ENCODE measurements around the gene ADAMTS5. TPM values are rescaled to one million over a fixed set of nuclear protein-coding genes. Genes with fewer than 3 reads are reported as not detected.

ADAMTS5 gene
- total RNA-seq, 1 donor from 2014 or later, result 60.0 TPM

DNA sequence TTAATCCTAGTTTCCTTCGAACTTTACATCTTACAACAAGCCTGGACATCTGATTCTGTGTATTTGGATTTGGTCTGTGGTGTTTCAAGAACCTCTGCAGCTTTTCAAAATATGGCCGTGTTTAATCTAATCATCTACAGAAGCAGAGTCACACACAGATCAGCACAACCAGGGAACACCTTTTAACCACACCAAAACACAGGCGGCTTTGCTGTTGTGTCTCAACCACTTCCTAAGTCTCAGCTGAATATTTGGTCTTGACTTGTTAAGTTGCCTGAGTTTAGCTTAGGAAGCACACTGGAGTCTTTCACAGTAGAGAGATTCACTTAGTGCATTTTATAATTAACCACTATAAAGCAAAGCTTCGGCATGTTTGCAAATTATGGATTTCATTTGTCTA lies 17.1 kb downstream of the ADAMTS5 start:
- DNase-seq (ENCODE audit: low spot score), result no peak

GRCh38 chr21:26948194-26948593 lies 18.7 kb downstream of the ADAMTS5 start:
- DNase-seq (ENCODE audit: low spot score), result no peak

GRCh38 chr21:26946744-26947446 lies 20.0 kb downstream of the ADAMTS5 start:
- DNase-seq (ENCODE audit: low spot score), result no peak

GRCh38 chr21:26945916-26946675 lies 20.8 kb downstream of the ADAMTS5 start:
- DNase-seq (ENCODE audit: low spot score), result no peak

- no peak for DNase-seq (ENCODE audit: low spot score)
Observed at GRCh38 chr21:26943921-26944320, 23.0 kb downstream of the ADAMTS5 start.

DNA sequence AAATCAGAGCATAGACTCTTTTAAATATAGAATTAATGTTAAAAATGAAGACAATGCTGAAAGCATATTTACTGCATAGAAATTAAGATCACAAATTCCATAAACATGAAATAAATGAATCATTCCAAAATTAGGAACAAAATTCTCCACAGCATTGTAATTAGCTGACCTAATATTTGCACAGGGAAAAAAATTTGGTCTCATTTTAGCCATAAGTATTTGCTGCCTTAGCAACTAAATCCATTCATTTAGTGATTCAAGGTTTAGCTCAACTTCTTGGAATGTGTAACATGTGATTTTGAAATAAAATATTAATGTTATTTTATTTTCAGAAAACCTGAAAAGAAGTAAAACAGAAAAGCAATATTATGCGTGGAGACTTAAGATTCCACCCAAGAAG lies 25.5 kb downstream of the ADAMTS5 start:
- no peak for DNase-seq (ENCODE audit: low spot score)

DNA sequence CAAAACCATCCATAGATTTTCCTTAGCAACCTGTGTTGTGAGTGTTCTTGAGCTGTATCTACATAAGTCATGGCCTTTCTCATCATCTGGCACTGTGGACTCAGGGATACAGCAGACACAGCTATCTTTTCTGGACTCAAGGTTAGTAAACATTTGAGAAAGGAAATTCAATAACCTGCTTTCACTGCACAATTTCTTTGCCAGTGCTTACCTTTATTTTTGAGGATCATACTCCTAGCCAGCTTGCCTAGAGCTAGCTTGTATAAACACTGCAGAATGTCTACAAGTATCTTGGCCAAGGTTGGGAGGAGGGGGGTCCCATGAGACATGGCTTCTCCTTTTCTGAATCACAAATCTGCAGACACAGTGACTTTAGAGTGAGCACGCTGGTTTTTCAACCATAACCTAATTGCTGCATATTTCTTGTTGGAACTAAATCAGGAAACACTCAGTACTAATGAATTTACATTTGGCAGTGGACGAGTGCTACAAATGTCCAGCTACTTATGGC lies 27.2 kb downstream of the ADAMTS5 start:
- DNase-seq (ENCODE audit: low spot score), result no peak

DNA sequence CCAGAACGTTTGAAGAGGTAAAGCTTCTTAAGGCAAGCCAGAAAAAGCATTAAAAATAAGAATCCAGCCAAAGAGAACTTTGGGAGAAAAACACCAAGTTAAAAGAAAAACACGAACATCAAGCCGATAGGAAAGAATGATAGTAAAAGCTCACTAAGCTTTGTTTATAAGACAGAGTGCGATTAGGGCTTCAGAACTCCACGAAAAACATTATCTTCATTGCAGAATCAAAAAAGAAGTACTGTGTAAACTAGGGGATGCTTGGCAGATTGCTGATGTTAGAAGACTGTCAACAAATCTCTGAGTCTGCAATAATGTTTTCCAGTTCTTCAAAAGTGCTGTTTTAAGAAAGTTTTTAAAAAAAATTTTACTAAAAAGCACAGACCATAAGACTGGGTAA lies 30.2 kb downstream of the ADAMTS5 start:
- DNase-seq (ENCODE audit: low spot score), result no peak

DNA sequence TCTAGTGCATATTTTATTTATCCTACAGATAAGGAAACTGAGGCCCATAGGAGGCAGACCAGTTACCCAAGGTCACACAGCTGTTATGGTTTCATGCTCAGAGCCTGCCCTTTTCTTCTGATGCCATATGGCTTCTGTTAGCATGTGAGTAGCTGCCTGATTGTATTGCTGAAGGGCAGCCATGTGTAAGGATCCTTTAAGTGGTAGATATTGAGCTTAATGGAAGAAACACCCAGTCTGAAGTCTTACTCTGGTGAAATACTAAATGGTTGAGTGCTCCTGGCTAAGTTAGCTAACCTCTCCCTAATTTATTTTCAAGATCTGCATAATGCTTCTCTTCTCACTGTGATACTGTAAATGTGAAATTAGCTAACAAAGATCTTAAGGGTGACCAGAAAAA lies 30.9 kb downstream of the ADAMTS5 start:
- no peak for DNase-seq (ENCODE audit: low spot score)

DNA sequence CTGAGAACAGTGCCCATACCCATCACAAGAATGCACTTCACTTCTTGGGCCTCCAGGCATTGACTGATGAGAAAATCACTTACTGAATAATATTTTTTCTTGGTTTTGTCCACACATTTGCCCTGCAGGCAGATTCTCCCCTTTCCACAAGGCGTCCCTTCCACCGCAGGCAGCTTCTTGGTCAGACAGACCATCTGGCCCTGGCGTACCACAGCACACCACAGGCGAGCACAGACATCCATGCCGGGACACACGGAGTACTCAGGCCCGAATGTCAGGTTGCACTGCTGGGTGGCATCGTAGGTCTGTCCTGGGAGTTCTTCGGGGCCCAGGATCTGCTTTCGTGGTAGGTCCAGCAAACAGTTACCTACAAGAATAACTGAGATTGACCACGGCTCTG lies 32.5 kb downstream of the ADAMTS5 start:
- DNase-seq (ENCODE audit: low spot score), result no peak

DNA sequence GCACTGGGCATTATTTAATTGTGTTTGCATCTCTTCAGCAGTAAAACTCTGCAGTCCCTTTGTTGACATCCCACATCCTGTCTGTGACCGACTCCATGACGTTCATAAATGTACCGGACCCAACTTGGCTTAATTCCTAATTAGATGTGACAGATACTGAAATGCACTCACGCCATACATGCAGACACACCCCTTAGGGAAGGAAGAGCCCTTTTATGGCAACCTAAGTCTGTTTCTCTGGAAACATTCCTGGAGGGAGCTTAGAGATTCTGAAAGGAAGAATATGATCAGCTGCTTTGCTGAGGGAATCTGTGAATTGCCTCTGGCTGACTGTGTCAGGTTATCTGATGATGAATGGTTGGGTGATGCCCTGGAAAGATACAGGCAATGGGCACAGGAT lies 33.4 kb downstream of the ADAMTS5 start:
- DNase-seq (ENCODE audit: low spot score), result no peak

GRCh38 chr21:26925636-26926035 lies 41.3 kb downstream of the ADAMTS5 start:
- no peak for DNase-seq (ENCODE audit: low spot score)

GRCh38 chr21:26925122-26925521 lies 41.8 kb downstream of the ADAMTS5 start:
- DNase-seq (ENCODE audit: low spot score), result no peak

- no peak for DNase-seq (ENCODE audit: low spot score)
Observed at GRCh38 chr21:26923986-26924385, 42.9 kb downstream of the ADAMTS5 start.

GRCh38 chr21:26920055-26920454 lies 46.8 kb downstream of the ADAMTS5 start:
- no peak for DNase-seq (ENCODE audit: low spot score)

DNA sequence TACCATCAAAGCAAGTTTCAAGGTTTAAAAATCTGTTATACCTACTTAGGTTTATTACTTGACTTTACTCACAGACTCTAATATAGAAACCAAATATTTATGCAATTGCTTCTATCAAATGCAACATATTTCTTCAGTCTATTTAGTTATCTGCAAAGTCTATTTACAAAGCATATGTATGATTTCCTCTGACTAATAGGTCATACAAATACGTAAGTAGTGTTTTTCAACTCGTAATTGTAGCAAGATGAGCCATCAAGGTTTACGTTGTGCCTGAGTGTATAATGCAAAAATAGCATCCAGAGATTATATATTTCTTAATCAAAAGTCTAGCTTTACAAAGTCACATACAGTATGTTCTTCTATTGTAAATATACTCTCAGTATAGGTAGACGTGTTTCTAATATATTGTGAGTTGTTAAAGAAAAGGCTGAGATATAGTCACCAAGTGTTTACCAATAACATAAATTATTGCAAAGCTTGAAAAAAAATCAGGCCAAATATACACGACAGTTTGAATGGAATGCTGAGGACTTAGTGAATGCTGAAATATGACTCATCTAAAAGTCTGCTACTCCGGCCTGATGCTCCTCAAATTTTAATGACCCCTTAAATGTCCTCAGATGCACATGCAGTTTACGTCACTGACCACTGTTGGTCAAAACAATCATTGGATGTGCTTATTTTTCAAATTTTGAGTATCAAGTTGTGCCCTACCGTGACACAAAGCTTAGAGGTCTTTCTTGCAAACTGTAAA lies 48.4 kb downstream of the ADAMTS5 start:
- DNase-seq (ENCODE audit: low spot score), result no peak

DNA sequence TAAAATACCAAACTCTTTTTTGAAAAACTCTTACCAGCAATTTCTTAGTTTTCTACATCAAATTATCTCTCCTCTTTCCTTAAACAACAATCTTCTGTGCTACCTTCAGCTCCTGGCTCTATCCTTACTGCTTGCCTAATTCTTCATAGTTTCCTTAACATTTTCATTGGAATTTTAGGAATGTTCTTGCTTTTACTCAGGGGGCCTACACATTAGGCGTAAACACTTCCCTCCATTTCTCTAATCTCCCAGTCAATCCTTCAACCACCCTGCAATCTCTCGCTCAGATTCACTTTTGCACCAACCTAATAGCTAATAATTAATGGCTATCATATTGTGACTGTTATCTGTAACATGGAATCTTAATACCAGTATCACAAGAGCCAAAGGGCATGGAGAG lies 50.1 kb downstream of the ADAMTS5 start:
- no peak for DNase-seq (ENCODE audit: low spot score)

DNA sequence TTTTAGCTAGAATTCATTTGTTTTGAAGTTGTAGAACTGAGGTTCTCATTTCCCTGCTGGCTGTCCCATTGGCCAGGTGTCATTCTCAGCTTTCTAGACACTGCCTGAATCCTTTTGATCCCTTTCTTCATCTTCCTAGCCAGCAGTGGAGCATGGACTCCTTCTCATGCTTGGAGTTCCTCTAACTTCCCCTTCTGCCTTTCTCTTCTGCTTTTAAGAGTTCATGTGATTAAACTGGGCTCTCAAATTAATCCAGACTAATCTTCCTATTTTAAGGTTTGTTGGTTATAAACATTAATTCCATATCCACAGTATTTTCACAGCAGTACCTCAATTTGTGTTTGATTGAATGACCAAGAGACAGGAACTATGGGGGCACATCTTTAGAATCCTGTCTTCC lies 52.3 kb downstream of the ADAMTS5 start:
- DNase-seq (ENCODE audit: low spot score), result no peak

DNA sequence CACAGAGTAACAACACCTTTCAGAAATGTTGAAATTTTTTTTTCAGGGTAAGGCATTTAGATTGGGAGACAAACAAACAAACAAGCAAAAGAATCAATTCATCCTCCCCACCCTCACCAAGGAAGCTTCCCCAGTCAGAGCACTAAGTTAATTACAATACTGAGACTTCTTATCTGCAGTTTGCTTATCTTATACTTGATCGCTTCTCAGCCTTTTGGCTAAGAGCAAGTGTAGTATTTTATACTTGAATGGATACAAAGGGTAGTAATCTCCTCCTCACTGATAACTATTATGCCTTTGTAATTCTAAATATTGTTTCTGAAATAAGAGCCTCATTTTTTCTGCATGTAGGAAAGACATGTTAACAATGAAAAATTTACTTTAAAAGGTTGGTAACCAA lies 54.4 kb downstream of the ADAMTS5 start:
- no peak for DNase-seq (ENCODE audit: low spot score)

DNA sequence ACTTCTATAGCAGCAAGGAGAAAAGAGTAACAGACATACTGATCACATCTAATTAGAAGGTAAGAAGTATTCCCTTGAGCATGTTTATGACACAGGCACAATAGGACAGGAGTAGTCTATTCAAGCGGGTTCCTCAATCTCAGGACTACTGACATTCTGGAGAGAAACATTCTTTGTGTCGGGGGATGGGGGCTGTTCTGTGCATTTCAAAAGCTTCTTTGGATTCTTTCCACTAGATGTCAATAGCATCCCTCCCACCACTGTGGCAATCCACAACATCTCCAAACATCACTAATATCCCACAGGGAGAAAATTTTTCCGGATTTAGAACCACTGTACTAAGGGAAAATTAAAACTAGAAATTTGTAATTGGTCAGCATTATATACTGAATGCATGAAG lies 56.9 kb downstream of the ADAMTS5 start:
- DNase-seq (ENCODE audit: low spot score), result no peak

DNA sequence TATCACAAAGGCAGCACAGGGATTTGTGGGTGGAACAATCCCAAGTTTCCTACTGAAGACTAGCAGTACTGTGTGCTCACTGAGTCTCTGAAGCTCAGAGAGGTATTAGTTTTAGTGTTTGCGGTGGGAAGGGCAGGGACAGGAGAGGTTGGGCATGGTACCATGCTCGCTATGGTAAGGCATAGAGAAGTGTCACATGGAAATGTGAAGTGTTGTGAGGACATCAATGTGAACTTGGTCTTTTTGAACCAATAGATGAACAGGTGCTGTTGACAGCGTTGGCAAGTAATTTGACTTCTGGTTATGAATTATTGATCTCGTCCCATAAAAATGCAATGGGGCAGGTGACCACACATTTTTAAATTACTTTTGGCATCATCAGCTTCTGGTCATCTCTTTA lies 65.9 kb downstream of the ADAMTS5 start:
- no peak for DNase-seq (ENCODE audit: low spot score)

- DNase-seq (ENCODE audit: low spot score), result no peak
Observed at GRCh38 chr21:26892151-26892550, 74.7 kb downstream of the ADAMTS5 start.

Data from mesenteric fat pad (tissue), 1 donor.